Neuron (in vitro differentiated cells): ENCODE measurements around the gene COL9A2.

Experiments used
- H2AFZ ChIP-seq: one replicate; pipeline ENCODE4 v1.6.1; 2013; ENCODE audit warnings: low read depth, mild to moderate bottlenecking, inconsistent platforms, low read length, moderate library complexity
- H3K27me3 ChIP-seq: one replicate; pipeline ENCODE4 v1.6.1; 2013; ENCODE audit warnings: low read length; ENCODE audit not compliant: insufficient read depth
- H3K36me3 ChIP-seq: one replicate; pipeline ENCODE4 v1.6.1; 2013; ENCODE audit warnings: low read length; ENCODE audit not compliant: insufficient read depth
- H3K4me1 ChIP-seq: one replicate; pipeline ENCODE4 v1.6.1; 2013; ENCODE audit warnings: low read length; ENCODE audit not compliant: insufficient read depth
- H3K4me3 ChIP-seq: 2 replicates; pipeline ENCODE4 v1.5.1; 2013; ENCODE audit warnings: mild to moderate bottlenecking, low read length, moderate library complexity
- H3K9me3 ChIP-seq: one replicate; pipeline ENCODE4 v1.6.1; 2013; ENCODE audit warnings: low read length

The COL9A2 gene

GRCh38 chr1:40305871-40306270 is 11.2 kb downstream of the COL9A2 start:
- H3K4me1 ChIP-seq: no peaks in the 10 kb centered on the region
- H3K36me3 ChIP-seq: no peaks in the 10 kb centered on the region
- H3K4me3 ChIP-seq: no peak overlapping the region
- H3K27me3 ChIP-seq: no peaks in the 10 kb centered on the region
- peaks cover 3% of the 10 kb centered on the region for H3K9me3 ChIP-seq
- H2AFZ ChIP-seq: no peak overlapping the region

- Histone ChIP-seq H3K9me3 (peaks cover 3% of the 10 kb centered on the region), H3K36me3 (no peaks in the 10 kb centered on the region), H3K4me3 (no peak overlapping the region), H3K27me3 (no peaks in the 10 kb centered on the region), H2AFZ (no peak overlapping the region), H3K4me1 (no peaks in the 10 kb centered on the region)
These were observed 11.6 kb downstream of the COL9A2 start for GRCh38 chr1:40305451-40305850.

GRCh38 chr1:40303790-40304189 is 13.3 kb downstream of the COL9A2 start:
- peaks cover 3% of the 10 kb centered on the region for H3K9me3 ChIP-seq
- H3K4me3 ChIP-seq: no peak overlapping the region
- no peaks in the 10 kb centered on the region for H3K4me1 ChIP-seq
- no peak overlapping the region for H2AFZ ChIP-seq
- no peaks in the 10 kb centered on the region for H3K36me3 ChIP-seq
- H3K27me3 ChIP-seq: no peaks in the 10 kb centered on the region

GRCh38 chr1:40303051-40303771 is 13.9 kb downstream of the COL9A2 start:
- Histone ChIP-seq H3K9me3 (peaks cover 3% of the 10 kb centered on the region), H3K4me1 (no peaks in the 10 kb centered on the region), H2AFZ (no peak overlapping the region), H3K27me3 (no peaks in the 10 kb centered on the region), H3K36me3 (no peaks in the 10 kb centered on the region), H3K4me3 (no peak overlapping the region)

- no peak overlapping the region for H3K4me3 ChIP-seq
- no peak overlapping the region for H2AFZ ChIP-seq
- H3K4me1 ChIP-seq: no peaks in the 10 kb centered on the region
- H3K36me3 ChIP-seq: no peaks in the 10 kb centered on the region
- peaks cover 3% of the 10 kb centered on the region for H3K9me3 ChIP-seq
- no peaks in the 10 kb centered on the region for H3K27me3 ChIP-seq
These were observed 14.6 kb downstream of the COL9A2 start for GRCh38 chr1:40302475-40302874.

- Histone ChIP-seq H3K36me3 (no peaks in the 10 kb centered on the region), H2AFZ (no peak overlapping the region), H3K4me3 (no peak overlapping the region), H3K4me1 (no peaks in the 10 kb centered on the region), H3K27me3 (no peaks in the 10 kb centered on the region), H3K9me3 (peaks cover 3% of the 10 kb centered on the region)
These were observed 15.4 kb downstream of the COL9A2 start for GRCh38 chr1:40301541-40302299.

- Histone ChIP-seq H3K9me3 (peaks cover 3% of the 10 kb centered on the region), H3K4me1 (no peaks in the 10 kb centered on the region), H3K36me3 (no peaks in the 10 kb centered on the region), H3K27me3 (no peaks in the 10 kb centered on the region), H3K4me3 (no peak overlapping the region), H2AFZ (no peak overlapping the region)
These were observed 16.0 kb downstream of the COL9A2 start for GRCh38 chr1:40301066-40301465.

GRCh38 chr1:40300651-40301050 is 16.4 kb downstream of the COL9A2 start:
- Histone ChIP-seq H3K4me3 (no peak overlapping the region), H3K9me3 (peaks cover 3% of the 10 kb centered on the region), H2AFZ (no peak overlapping the region), H3K36me3 (no peaks in the 10 kb centered on the region), H3K4me1 (no peaks in the 10 kb centered on the region), H3K27me3 (no peaks in the 10 kb centered on the region)

- H2AFZ ChIP-seq: no peak overlapping the region
- H3K4me1 ChIP-seq: no peaks in the 10 kb centered on the region
- no peaks in the 10 kb centered on the region for H3K27me3 ChIP-seq
- H3K9me3 ChIP-seq: peaks cover 3% of the 10 kb centered on the region
- H3K36me3 ChIP-seq: no peaks in the 10 kb centered on the region
- no peak overlapping the region for H3K4me3 ChIP-seq
These were observed 16.9 kb downstream of the COL9A2 start for GRCh38 chr1:40300249-40300567.

- H3K27me3 ChIP-seq: no peaks in the 10 kb centered on the region
- H2AFZ ChIP-seq: no peak overlapping the region
- no peaks in the 10 kb centered on the region for H3K4me1 ChIP-seq
These were observed 17.5 kb downstream of the COL9A2 start for GRCh38 chr1:40299366-40300248.

GRCh38 chr1:40291293-40291692 is 25.8 kb downstream of the COL9A2 start:
- Histone ChIP-seq H3K9me3 (no peaks in the 10 kb centered on the region), H3K4me3 (no peak overlapping the region), H2AFZ (no peak overlapping the region), H3K36me3 (peaks cover 57% of the 10 kb centered on the region), H3K4me1 (no peaks in the 10 kb centered on the region), H3K27me3 (no peaks in the 10 kb centered on the region)

More at GRCh38 chr1:40299366-40300248, 17.5 kb downstream of the COL9A2 start:
- Histone ChIP-seq H3K9me3 (peaks cover 1% of the 10 kb centered on the region), H3K36me3 (peaks cover under 1% of the 10 kb centered on the region), H3K4me3 (no peak overlapping the region)

GRCh38 chr1:40281853-40282252 is 35.2 kb downstream of the COL9A2 start:
- no peaks in the 10 kb centered on the region for H3K27me3 ChIP-seq
- H3K36me3 ChIP-seq: peaks cover 43% of the 10 kb centered on the region
- no peaks in the 10 kb centered on the region for H3K9me3 ChIP-seq
- no peak overlapping the region for H2AFZ ChIP-seq
- no peak overlapping the region for H3K4me3 ChIP-seq
- H3K4me1 ChIP-seq: no peaks in the 10 kb centered on the region

- Histone ChIP-seq H3K36me3 (peaks cover 60% of the 10 kb centered on the region), H3K27me3 (no peaks in the 10 kb centered on the region), H2AFZ (no peak overlapping the region), H3K4me1 (no peaks in the 10 kb centered on the region), H3K4me3 (no peak overlapping the region), H3K9me3 (no peaks in the 10 kb centered on the region)
These were observed 41.0 kb downstream of the COL9A2 start for GRCh38 chr1:40276122-40276521.
